SK-N-MC (cell line): Measurements from ENCODE around the gene PIGQ.

Experiments used
- EZH2 ChIP-seq: fragments of 200-600 bp; sonication (generic); IDR thresholded peaks from one replicate; pipeline ENCODE4 v1.6.1; 2017; ENCODE audit warnings: antibody characterized with exemption
- FOXP2 ChIP-seq: optimal IDR thresholded peaks from 2 replicates; pipeline ENCODE3; 2011; ENCODE audit warnings: mild to moderate bottlenecking, moderate library complexity; ENCODE audit not compliant: insufficient read depth; ENCODE audit errors: extremely low read length, control extremely low read depth
- POLR2AphosphoS5 ChIP-seq: IDR thresholded peaks from 2 replicates; pipeline ENCODE4 v1.6.1; 2012; ENCODE audit warnings: mild to moderate bottlenecking, low read depth, low read length, borderline replicate concordance

DNA sequence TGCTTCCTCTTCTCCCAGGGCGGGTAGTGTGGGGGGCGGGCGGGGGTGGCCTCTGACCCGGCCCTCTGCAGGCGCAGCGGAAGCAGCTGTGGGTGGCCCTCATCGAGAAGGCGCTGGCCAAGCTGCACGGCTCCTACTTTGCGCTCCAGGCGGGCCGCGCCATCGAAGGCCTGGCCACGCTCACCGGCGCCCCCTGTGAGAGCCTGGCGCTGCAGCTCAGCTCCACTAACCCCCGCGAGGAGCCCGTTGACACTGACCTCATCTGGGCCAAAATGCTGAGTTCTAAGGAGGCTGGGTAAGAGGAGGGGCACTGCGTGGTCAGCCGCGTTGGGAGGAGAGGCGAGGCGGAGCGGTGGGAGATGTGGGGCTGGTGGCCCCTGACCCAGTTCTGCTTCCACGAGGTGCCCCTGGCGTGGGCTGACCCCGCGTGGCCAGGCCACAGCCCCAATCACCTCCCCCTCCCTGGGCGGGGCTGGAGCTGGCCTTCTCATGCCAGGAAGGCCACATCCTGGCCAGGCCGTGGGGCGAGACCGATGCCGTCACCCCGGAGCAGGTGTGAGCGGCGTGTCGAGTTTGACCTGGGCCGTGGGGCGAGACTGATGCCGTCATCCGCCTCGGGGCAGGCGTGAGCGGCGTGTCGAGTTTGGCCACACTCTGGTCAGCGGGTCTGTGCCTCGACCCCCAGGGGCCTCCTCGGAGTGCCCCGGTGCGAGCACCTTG, 20.1 kb upstream of the PIGQ start:
- no peak for TF ChIP-seq EZH2
- no peak for TF ChIP-seq POLR2AphosphoS5
- TF ChIP-seq FOXP2: no peak
